Epithelial cell of esophagus (primary cell): Measurements from ENCODE around the gene TMEM271.

Experiments
- DNase-seq: peaks from one replicate; pipeline ENCODE4 v3.0.0; 2010; ENCODE audit warnings: low read depth
- H3K4me3 ChIP-seq: 2 replicates; pipeline ENCODE4 v1.5.1; 2011; ENCODE audit warnings: mild to moderate bottlenecking, low read length, control low read depth
- CTCF ChIP-seq: IDR thresholded peaks from 2 replicates; pipeline ENCODE4 v1.5.1; 2011; ENCODE audit warnings: low read depth, mild to moderate bottlenecking, low read length, control low read depth, inconsistent platforms; ENCODE audit not compliant: insufficient read depth; ENCODE audit errors: missing control alignments

Gene TMEM271

GRCh38 chr4:622071-622995, 46.2 kb upstream of the TMEM271 start:
- no peak for TF ChIP-seq CTCF
- no peak overlapping the region for H3K4me3 ChIP-seq
- no peak for DNase-seq

- H3K4me3 ChIP-seq, result no peak overlapping the region
- no peak for TF ChIP-seq CTCF
- DNase-seq, result no peak
Observed at GRCh38 chr4:621296-622070, 45.4 kb upstream of the TMEM271 start.

GRCh38 chr4:620851-621261, 44.8 kb upstream of the TMEM271 start:
- H3K4me3 ChIP-seq, result no peak overlapping the region
- no peak for TF ChIP-seq CTCF
- DNase-seq, result no peak

GRCh38 chr4:620201-620600, 44.1 kb upstream of the TMEM271 start:
- no peak for DNase-seq
- no peak for TF ChIP-seq CTCF
- no peak overlapping the region for H3K4me3 ChIP-seq

- H3K4me3 ChIP-seq, result no peak overlapping the region
- peak; percentile 15 for DNase-seq
- TF ChIP-seq CTCF, result no peak
Observed at GRCh38 chr4:617644-618641, 41.8 kb upstream of the TMEM271 start.

GRCh38 chr4:616911-617643, 41.0 kb upstream of the TMEM271 start:
- TF ChIP-seq CTCF, result no peak
- H3K4me3 ChIP-seq, result no peak overlapping the region
- DNase-seq, result no peak
